ENCODE measurements around the gene SLC4A4. TPM values are rescaled to one million over a fixed set of nuclear protein-coding genes. Genes with fewer than 3 reads are reported as not detected.

The SLC4A4 gene
- total RNA-seq, 1 experiment from 2014 or later = 0.92 TPM

DNA sequence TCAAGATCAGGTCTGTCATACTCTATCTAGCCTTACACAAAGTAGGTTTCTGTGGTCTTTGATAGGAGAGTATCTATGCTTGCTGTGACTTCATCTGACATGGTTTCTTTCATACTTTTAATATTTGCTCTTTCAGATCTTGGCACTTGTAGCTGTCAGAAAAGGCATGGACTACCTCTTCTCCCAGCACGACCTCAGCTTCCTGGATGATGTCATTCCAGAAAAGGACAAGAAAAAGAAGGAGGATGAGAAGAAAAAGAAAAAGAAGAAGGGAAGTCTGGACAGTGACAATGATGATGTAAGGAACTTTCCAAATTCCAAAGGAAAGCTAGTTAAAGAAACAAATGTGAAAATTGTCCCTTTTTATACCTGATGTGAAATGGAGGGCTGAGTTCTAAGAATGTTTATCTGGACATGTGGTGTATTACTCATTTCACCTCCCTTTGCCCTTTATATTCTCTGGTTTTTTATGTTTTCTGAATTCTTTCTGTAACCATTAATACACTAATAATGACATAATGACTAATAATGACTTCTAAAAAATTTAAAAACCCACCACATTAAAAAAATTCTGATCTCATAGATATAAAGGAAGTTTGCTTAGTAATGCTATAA is 221.2 kb downstream of the SLC4A4 start:
- Histone ChIP-seq H3K56ac (ENCODE audit: insufficient read length, low read depth, low read length) (no peak overlapping the region), H3K9ac (ENCODE audit: extremely low read depth, insufficient read length, low read length) (no peak overlapping the region), H2BK20ac (ENCODE audit: low read depth, low read length, poor library complexity, severe bottlenecking) (no peak overlapping the region), H2BK15ac (ENCODE audit: low read depth, low read length) (no peak overlapping the region), H3K9me3 (ENCODE audit: control insufficient read depth, low read depth, low read length) (no peaks in the 10 kb centered on the region), H3K79me2 (ENCODE audit: insufficient read depth, low read length) (no peaks in the 10 kb centered on the region), H3K27me3 (ENCODE audit: insufficient read depth, low read length) (no peaks in the 10 kb centered on the region), H2AK5ac (ENCODE audit: insufficient read length, low read length) (no peak overlapping the region), H4K5ac (ENCODE audit: insufficient read length, low read depth, low read length) (no peak overlapping the region), H4K20me1 (ENCODE audit: control insufficient read depth, insufficient read depth, insufficient read length) (no peaks in the 10 kb centered on the region), H4K91ac (ENCODE audit: insufficient read length, low read depth, low read length) (no peak overlapping the region), H3K18ac (ENCODE audit: insufficient read length, low read depth, low read length) (no peak overlapping the region), H4K8ac (replicated peaks; ENCODE audit: insufficient read length, low read depth, low read length) (no peak overlapping the region), H3K4me2 (ENCODE audit: insufficient read depth, insufficient read length, low read length) (no peak overlapping the region), H3T11ph (ENCODE audit: low read length) (no peak overlapping the region), H3K27ac (ENCODE audit: insufficient read length, low read depth, low read length) (no peak overlapping the region), H2BK12ac (ENCODE audit: insufficient read length, low read depth, low read length) (no peak overlapping the region), H2BK5ac (ENCODE audit: insufficient read length, low read length) (no peak overlapping the region), H2AFZ (ENCODE audit: low read length) (no peak overlapping the region), H2BK120ac (ENCODE audit: low read depth, low read length, poor library complexity, severe bottlenecking) (no peak overlapping the region), H3K23me2 (ENCODE audit: insufficient read length, low read depth, low read length, poor library complexity, severe bottlenecking) (no peaks in the 10 kb centered on the region), H3K79me1 (ENCODE audit: insufficient read depth, low read depth, low read length, poor library complexity, severe bottlenecking) (no peaks in the 10 kb centered on the region), H3K4ac (ENCODE audit: low read depth, low read length) (no peak overlapping the region), H3K14ac (ENCODE audit: insufficient read depth, low read length) (no peak overlapping the region), H3K4me1 (ENCODE audit: insufficient read depth, low read length) (no peaks in the 10 kb centered on the region), H3K23ac (ENCODE audit: insufficient read length, low read depth, low read length) (no peak overlapping the region)
- WGBS (ENCODE audit: extremely low coverage, insufficient read length, low lambda C conversion rate) = no CpG with 5 or more reads among the region's 1 CpG
- no peak overlapping the region for H3K4me3 Mint-ChIP-seq
- no peaks in the 10 kb centered on the region for H3K4me1 Mint-ChIP-seq
- H3K9me3 Mint-ChIP-seq = no peaks in the 10 kb centered on the region
- no peak for DNase-seq
- no peaks in the 10 kb centered on the region for H3K27me3 Mint-ChIP-seq (ENCODE audit: low read depth)
- H3K27ac Mint-ChIP-seq = no peak overlapping the region
- TF ChIP-seq, protein P1, sequence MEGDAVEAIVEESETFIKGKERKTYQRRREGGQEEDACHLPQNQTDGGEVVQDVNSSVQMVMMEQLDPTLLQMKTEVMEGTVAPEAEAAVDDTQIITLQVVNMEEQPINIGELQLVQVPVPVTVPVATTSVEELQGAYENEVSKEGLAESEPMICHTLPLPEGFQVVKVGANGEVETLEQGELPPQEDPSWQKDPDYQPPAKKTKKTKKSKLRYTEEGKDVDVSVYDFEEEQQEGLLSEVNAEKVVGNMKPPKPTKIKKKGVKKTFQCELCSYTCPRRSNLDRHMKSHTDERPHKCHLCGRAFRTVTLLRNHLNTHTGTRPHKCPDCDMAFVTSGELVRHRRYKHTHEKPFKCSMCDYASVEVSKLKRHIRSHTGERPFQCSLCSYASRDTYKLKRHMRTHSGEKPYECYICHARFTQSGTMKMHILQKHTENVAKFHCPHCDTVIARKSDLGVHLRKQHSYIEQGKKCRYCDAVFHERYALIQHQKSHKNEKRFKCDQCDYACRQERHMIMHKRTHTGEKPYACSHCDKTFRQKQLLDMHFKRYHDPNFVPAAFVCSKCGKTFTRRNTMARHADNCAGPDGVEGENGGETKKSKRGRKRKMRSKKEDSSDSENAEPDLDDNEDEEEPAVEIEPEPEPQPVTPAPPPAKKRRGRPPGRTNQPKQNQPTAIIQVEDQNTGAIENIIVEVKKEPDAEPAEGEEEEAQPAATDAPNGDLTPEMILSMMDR (conservative IDR thresholded peaks at IDR 0.05) = no peak
- no peaks in the 10 kb centered on the region for H3K36me3 Mint-ChIP-seq (ENCODE audit: insufficient read depth in 1 of 3, low read depth in 3 of 3)

Measured in H9 (cell line).